Adrenal gland (tissue), 5 donors: Measurements from ENCODE around the gene BCL2L11.

Experiments used
- CTCF ChIP-seq, 6 experiments: fragments of 450-650 bp in 4 of 6; fragments of 200-600 bp in 2 of 6; sonication (generic) in 1 of 6; IDR thresholded peaks; 1 replicate in 5 of 6; 2 replicates in 1 of 6; pipeline versions ENCODE4 v1.5.1 to v1.8.0; 2016 to 2021; ENCODE audit warnings: antibody characterized with exemption in 6 of 6, mild to moderate bottlenecking in 2 of 6, moderate library complexity in 1 of 6
- POLR2A ChIP-seq, 2 donors: fragments of 450-650 bp; IDR thresholded peaks; one replicate each; pipeline ENCODE4 v1.6.1; 2017; ENCODE audit warnings: antibody characterized with exemption in 2 of 2, mild to moderate bottlenecking in 2 of 2, moderate library complexity in 1 of 2
- donor health status: DM: no; HTN: no; CAD: no.

- no peak for TF ChIP-seq CTCF (IDR thresholded peaks at IDR 0.05)
- TF ChIP-seq POLR2A (IDR thresholded peaks at IDR 0.05) = no peak
Observed at GRCh38 chr2:111201214-111201613, 80.5 kb downstream of the BCL2L11 start.
